Stimulated activated naive CD8-positive, alpha-beta T cell treated with anti-CD3 and anti-CD28 coated beads, Interleukin-15, amount 100 ng/mL, for 72 hours (primary cell): ENCODE measurements around the gene UTP20.

ENCODE experiments used
- ATAC-seq: fragments of 150-1000 bp; cut with Tn5 transposase; 2 replicates; pipeline ENCODE4 v1.10.0; 2021; ENCODE audit warnings: mild to moderate bottlenecking, moderate library complexity
- DNase-seq, 2 donors: peaks; one replicate each; pipeline ENCODE4 v3.0.0; 2021 to 2022
- H3K27ac Mint-ChIP-seq, 2 donors: one replicate each; pipeline ENCODE4 v1.8.0; 2022; ENCODE audit warnings: mild to moderate bottlenecking in 2 of 2, mixed read lengths in 2 of 2, moderate library complexity in 2 of 2
- H3K27me3 Mint-ChIP-seq: one replicate; pipeline ENCODE4 v1.8.0; 2022; ENCODE audit warnings: mixed read lengths
- H3K4me1 Mint-ChIP-seq: one replicate; pipeline ENCODE4 v1.8.0; 2022; ENCODE audit warnings: mild to moderate bottlenecking, mixed read lengths
- H3K4me3 Mint-ChIP-seq, 2 donors: one replicate each; pipeline ENCODE4 v1.8.0; 2022; ENCODE audit warnings: mild to moderate bottlenecking in 2 of 2, mixed read lengths in 2 of 2, moderate library complexity in 1 of 2
- H3K9me3 Mint-ChIP-seq, 2 donors: one replicate each; pipeline ENCODE4 v1.8.0; 2022; ENCODE audit warnings: mixed read lengths in 2 of 2

The UTP20 gene

DNA sequence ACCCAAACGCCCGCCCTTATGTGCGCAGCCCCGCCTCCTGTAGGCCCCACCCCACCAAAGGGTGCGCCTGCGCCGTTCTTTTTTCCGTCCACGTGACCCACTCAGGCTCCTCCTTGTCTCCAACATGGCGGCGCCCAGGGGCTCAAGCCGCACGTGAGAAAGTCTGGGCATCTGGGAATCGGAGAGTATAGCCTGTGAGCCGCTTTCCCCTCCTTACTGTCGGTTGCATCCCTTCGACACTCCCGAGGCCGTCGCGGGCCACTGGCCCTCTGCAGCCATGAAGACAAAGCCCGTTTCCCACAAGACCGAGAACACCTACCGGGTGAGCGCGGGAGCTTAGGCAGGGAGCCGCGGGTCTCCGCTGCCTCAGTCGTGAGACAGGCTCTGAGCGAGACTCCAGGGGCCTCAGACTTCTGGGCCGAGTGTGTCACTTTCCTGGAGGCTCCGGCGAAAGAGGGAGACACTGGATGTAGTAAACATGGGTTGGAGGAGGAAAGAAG lies at the start of gene UTP20:
UTP20 (plus strand) TSS at position 100 of the 500 bp plus-strand sequence; CDS start at position 278, 178 bp downstream.
- peak within 1 kb of the TSS; percentile 89 to 98 for H3K27ac Mint-ChIP-seq
- DNase-seq (peak; percentile 90 to 93), ATAC-seq (peak; percentile 99)
- H3K9me3 Mint-ChIP-seq: no peaks in the 10 kb centered on the region
- peak within 1 kb of the TSS; percentile 92 to 94 for H3K4me3 Mint-ChIP-seq
- H3K4me1 Mint-ChIP-seq: peaks cover 10% of the 10 kb centered on the region
- H3K27me3 Mint-ChIP-seq: peaks cover 21% of the 10 kb centered on the region

DNA sequence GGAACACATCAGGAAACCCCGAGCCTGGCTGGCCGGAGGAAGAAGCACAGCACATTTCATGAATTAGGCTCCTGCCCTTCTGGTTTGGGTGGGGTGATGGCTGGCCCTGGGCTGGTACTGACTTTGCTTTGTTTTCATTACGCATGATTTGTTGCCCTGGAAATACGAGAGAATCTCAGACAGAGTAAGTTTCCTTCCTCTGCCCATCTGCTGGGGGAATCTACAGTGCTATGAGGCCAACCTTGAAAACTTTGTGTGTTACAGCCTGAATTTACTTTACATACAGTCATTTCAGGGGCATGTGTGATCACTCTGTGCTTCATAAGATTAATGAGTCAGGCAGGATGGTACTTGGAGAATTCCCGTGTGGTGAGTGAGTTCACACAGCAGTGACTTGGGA lies 49.4 kb upstream of the UTP20 start:
- Mint-ChIP-seq H3K4me1 (no peaks in the 10 kb centered on the region), H3K27me3 (peaks cover 11% of the 10 kb centered on the region), H3K9me3 (no peaks in the 10 kb centered on the region), H3K27ac (no peak overlapping the region), H3K4me3 (no peak overlapping the region)
- ATAC-seq (no peak), DNase-seq (no peak)

DNA sequence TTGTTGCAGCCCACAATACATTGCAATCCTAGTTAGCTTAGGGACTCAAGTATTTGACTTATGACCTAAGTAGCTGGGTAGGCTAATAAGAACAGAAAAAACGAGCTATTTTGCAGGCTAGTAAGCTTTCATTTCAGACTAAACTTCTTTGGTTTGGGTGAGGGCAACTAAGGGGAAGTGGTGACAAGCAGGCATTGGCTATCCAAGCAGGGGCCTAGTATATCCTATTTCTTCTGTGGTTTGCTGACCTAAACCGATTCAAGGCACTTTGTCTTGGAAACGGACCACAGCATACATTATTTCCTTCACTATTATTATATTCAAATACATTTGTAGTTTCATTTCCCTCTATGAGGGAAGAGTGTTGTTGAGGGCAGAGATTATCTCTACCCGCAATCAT lies 48.3 kb upstream of the UTP20 start:
- peaks cover 8% of the 10 kb centered on the region for H3K27me3 Mint-ChIP-seq
- H3K9me3 Mint-ChIP-seq: no peaks in the 10 kb centered on the region
- H3K4me3 Mint-ChIP-seq: no peak overlapping the region
- ATAC-seq (no peak), DNase-seq (no peak)
- no peaks in the 10 kb centered on the region for H3K4me1 Mint-ChIP-seq
- no peak overlapping the region for H3K27ac Mint-ChIP-seq

DNA sequence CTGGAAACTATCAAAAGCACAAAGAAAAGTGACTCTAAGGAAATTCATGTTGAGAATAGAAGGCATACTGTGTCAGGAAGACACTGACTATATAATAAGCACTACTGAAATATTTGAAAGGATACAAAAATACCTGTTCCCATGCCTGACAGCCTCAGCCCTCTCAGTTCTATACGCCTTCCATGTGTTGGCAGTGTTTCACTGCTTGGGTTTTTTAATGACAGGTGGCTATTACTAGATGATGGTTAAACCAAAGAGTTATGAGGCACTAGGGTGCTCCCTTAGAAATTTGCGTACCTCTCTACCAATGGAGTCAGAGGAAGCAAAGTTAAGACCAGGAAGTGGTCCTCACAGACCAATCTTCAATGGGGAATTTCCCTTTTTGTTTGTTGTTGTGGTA lies 44.2 kb upstream of the UTP20 start:
- no peak for DNase-seq
- no peak overlapping the region for H3K27ac Mint-ChIP-seq
- no peak for ATAC-seq
- H3K4me3 Mint-ChIP-seq: no peak overlapping the region
- H3K9me3 Mint-ChIP-seq: peaks cover 0 to 7% of the 10 kb centered on the region in 2 donors
- H3K27me3 Mint-ChIP-seq: peaks cover 8% of the 10 kb centered on the region
- no peaks in the 10 kb centered on the region for H3K4me1 Mint-ChIP-seq

DNA sequence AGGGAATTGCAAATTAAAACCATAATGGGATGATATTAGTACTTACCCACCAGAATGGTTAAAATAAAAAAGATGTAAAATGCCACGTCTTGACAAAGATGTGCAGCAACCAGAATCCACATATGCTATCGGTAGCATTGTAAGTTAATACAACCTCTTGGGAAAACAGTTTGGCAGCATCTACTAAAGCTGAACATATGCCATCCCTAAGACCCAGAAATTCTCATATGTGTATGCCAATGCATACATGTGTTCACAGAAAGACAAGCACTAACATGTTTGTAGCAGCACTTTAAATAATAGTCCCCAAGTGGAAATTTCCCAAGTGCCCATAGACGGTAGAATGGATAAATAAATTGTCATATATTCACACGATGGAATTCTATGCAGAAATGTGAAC lies 41.6 kb upstream of the UTP20 start:
- Mint-ChIP-seq H3K27me3 (peaks cover 8% of the 10 kb centered on the region), H3K27ac (no peak overlapping the region), H3K9me3 (peaks cover 0 to 7% of the 10 kb centered on the region in 2 donors), H3K4me3 (no peak overlapping the region), H3K4me1 (no peaks in the 10 kb centered on the region)
- no peak for ATAC-seq
- DNase-seq: no peak

DNA sequence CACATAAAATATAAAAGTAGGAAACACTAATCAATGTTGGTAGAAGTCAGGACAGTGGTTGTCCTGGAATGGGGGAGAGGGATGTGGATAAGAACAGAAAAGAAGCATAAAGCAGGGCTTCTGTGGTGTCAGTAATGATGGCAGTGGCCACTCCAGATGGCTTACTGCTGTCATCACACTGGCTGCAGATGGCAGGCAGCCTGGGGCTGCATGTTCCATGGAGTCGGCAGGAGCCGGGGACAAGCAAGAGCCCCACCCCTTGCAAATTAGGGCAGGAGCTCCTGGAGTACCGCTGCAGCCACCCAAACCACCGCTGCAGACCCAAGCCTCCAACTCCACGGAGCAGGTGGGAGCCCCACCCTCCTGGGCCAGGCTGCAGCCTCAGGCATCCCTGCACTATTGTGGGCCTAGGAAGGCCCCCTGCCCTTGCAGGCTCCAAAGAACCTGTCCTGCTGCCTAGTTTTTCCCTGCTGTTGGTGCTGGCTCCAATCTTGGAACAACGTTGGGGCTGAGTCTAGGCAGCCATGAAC lies 41.0 kb upstream of the UTP20 start:
- DNase-seq (no peak), ATAC-seq (no peak)
- Mint-ChIP-seq H3K27ac (no peak overlapping the region), H3K4me3 (no peak overlapping the region), H3K27me3 (peaks cover 8% of the 10 kb centered on the region), H3K9me3 (peaks cover 0 to 7% of the 10 kb centered on the region in 2 donors), H3K4me1 (no peaks in the 10 kb centered on the region)

DNA sequence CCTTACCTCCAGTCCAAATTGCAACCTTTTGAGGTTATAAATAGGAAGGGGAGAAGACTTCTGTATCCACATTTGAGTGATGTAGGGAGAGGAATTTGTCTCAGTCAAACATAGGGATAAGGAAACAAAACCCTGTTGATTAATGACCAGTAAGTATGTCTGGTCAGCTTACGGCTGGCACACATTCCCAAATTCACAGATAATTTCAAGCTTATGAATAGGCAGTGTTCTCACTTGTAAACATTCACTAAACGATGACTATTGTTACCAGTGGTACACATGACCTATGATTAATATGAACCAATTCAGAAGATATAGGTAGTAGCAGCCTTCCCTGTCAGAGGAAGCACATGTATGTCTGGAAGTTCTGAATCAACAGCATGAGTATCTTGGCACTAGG lies 36.8 kb upstream of the UTP20 start:
- peaks cover 8% of the 10 kb centered on the region for H3K27me3 Mint-ChIP-seq
- no peak overlapping the region for H3K4me3 Mint-ChIP-seq
- ATAC-seq (no peak), DNase-seq (no peak)
- no peaks in the 10 kb centered on the region for H3K4me1 Mint-ChIP-seq
- no peak overlapping the region for H3K27ac Mint-ChIP-seq
- H3K9me3 Mint-ChIP-seq: peaks cover 0 to 7% of the 10 kb centered on the region in 2 donors

DNA sequence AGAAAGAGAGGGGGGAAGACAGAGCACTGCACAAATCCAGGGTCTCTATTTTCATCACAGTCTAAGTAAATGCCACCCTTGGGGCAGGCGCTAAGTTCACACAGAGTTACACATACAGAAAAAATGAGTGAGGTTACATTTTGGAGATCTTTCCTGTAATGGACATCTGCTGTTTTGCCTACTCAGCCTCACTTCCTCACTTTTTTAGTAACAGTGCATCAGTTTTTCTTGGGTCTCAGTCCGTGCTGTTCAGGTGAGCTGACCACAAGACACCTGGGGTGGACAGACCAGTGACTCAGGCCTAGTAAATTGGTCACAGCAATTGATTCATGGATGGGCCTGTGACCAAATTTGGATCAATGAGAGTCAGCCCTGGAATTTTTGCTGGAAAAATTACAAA lies 36.3 kb upstream of the UTP20 start:
- Mint-ChIP-seq H3K9me3 (peaks cover 0 to 3% of the 10 kb centered on the region in 2 donors), H3K27ac (no peak overlapping the region), H3K27me3 (peaks cover 4% of the 10 kb centered on the region), H3K4me3 (no peak overlapping the region), H3K4me1 (no peaks in the 10 kb centered on the region)
- no peak for DNase-seq
- ATAC-seq: no peak

DNA sequence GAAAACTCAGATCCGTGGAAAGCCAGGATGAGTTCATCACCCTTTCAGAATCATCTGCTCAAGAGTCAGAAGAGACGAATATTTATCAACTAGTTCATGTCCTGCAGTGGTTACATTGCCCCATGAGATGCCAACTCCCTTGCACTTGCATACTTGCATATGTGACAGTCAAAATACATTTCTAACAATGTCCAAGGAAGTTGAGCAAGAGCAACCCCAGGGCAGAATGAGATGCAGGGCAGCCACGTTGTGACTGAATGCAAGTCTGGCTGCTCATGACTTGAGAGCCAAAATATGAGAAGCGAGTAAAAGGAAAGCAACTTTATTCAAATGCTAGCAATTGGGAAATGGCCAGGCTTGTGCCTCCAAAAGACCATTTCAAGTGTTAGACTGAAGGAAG lies 23.6 kb upstream of the UTP20 start:
- Mint-ChIP-seq H3K27me3 (peaks cover 14% of the 10 kb centered on the region), H3K4me3 (no peak overlapping the region), H3K4me1 (no peaks in the 10 kb centered on the region), H3K27ac (no peak overlapping the region), H3K9me3 (no peaks in the 10 kb centered on the region)
- DNase-seq (no peak), ATAC-seq (no peak)

DNA sequence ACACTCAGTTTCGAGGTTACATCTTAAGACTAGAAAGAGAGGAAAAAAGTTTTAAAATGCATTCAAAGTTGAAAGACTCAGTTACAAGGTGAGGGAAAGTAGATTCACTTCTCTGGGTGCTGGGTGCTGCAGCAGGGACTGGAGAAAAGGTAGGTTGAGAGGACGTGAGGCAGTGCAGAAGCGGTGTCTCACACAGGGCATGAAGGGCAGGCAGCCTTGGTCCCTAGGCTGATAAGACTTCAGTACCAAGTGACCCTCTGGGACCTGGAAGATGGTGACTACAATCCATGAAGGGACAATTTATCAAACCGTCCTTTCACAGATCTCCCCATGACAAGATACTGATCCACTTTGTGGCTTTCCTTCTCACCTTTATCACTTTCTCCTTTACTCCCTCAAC lies 22.5 kb upstream of the UTP20 start:
- H3K27ac Mint-ChIP-seq: no peak overlapping the region
- H3K4me3 Mint-ChIP-seq: no peak overlapping the region
- H3K4me1 Mint-ChIP-seq: no peaks in the 10 kb centered on the region
- peaks cover 12% of the 10 kb centered on the region for H3K27me3 Mint-ChIP-seq
- no peaks in the 10 kb centered on the region for H3K9me3 Mint-ChIP-seq
- ATAC-seq (no peak), DNase-seq (no peak)

DNA sequence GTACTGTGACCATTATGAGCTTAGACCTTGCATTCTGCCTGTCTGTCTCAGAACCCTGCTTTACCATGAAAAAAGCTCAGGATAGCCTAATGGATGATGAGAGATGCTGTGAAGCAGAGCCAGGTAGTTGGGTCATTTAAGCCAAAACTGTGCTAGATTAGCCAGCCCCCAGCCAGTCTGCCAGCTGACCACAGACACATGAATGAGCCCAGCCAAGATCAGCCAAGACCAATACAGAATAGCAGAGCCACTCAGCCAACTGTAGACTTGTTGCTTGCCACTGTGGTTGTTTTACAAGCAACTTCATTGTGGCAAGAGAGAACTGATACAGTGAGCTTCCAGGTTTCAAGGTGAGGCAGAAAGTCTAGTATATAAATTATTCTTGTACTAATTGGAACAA lies 12.8 kb upstream of the UTP20 start:
- DNase-seq (no peak), ATAC-seq (no peak)
- Mint-ChIP-seq H3K27me3 (peaks cover 43% of the 10 kb centered on the region), H3K27ac (no peak overlapping the region), H3K4me3 (no peak overlapping the region), H3K9me3 (no peaks in the 10 kb centered on the region), H3K4me1 (no peaks in the 10 kb centered on the region)

DNA sequence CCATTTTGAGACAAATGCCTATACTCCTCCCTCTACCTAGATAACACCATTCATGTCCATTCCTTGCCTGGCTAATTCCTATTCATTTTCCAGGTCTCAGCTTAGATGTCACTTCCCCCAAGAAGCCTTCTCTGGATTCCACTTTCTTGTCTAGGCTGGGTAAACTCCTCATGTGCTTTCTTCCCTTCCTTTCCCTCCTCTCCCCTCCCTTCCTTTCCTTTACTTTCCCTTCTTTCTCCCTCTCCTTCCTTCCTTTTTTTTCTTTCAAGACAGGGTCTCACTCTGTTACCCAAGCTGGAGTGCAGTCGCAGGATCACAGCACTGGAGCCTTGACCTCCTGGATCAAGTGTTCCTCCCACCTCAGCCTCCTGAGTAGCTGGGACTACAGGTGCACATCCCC lies 3.5 kb upstream of the UTP20 start:
- peaks cover 6% of the 10 kb centered on the region for H3K4me1 Mint-ChIP-seq
- ATAC-seq (no peak), DNase-seq (no peak)
- peaks cover 30% of the 10 kb centered on the region for H3K27me3 Mint-ChIP-seq
- no peaks in the 10 kb centered on the region for H3K9me3 Mint-ChIP-seq
- H3K4me3 Mint-ChIP-seq: no peak overlapping the region
- H3K27ac Mint-ChIP-seq: no peak overlapping the region

DNA sequence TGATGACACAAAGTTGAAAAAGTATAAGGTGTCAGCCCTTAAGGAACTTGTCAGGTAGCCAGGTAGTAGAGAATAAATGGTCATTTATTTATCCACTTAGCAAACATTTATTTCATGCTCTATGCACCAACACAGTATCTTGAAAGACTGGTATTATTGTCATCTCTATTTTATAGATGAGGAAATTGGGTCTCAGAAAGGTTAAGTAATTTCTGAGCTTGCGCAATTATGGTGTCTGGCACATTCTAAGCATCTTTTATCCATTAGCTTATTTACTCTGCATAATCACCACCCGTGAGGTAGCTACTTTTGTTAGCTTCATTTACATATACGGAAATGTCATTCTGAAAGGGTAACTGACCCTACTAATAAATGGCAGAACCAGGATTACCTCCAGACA lies 2.5 kb upstream of the UTP20 start:
- Mint-ChIP-seq H3K27ac (no peak overlapping the region), H3K4me1 (peaks cover 14% of the 10 kb centered on the region), H3K9me3 (no peaks in the 10 kb centered on the region), H3K4me3 (no peak overlapping the region), H3K27me3 (peaks cover 21% of the 10 kb centered on the region)
- ATAC-seq (no peak), DNase-seq (no peak)

DNA sequence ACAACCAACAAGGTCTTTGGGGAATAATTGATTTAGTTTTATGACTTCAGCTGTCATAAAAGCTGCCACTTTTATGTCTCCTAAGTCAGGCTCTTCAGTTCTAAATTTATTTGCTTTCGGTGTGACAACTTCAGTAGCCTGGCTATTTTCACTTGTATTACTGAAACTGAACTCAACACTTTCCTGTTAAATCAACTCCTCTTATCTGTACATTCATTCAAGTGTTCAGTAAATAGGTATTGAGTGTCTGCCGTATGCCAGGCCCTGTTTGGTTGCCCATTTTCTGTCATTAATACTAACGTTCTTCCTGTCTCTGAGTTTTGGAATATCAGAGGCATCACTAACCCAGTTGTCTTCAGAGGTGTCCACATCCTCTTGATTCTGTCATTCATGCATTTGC lies 7.5 kb downstream of the UTP20 start:
- no peak for ATAC-seq
- peaks cover 3% of the 10 kb centered on the region for H3K4me1 Mint-ChIP-seq
- no peaks in the 10 kb centered on the region for H3K9me3 Mint-ChIP-seq
- H3K4me3 Mint-ChIP-seq: no peak overlapping the region
- H3K27me3 Mint-ChIP-seq: no peaks in the 10 kb centered on the region
- H3K27ac Mint-ChIP-seq: peak overlapping the region in 1 of 2 donors; percentile 1
- no peak for DNase-seq

DNA sequence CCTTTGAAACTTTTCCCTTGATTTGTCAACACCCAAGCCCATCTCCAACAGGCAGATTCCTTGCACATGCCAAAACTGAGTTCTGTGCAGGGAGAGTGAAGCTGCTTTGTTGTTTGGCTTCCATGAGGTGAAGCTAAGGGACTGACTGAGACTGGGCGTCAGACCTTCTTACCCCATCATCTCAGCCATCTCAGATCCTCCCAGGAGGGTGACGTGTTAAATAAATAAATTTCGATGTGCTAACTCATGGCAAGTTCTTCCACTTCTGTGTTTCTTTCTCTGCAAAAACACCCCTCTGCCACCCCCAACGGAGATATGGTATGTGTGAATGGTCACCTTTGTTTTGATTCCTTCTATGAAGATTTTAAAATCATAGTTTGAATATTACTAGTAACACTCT lies 17.8 kb downstream of the UTP20 start:
- Mint-ChIP-seq H3K4me1 (no peaks in the 10 kb centered on the region), H3K27me3 (no peaks in the 10 kb centered on the region), H3K9me3 (no peaks in the 10 kb centered on the region), H3K4me3 (no peak overlapping the region), H3K27ac (no peak overlapping the region)
- no peak for DNase-seq
- no peak for ATAC-seq

DNA sequence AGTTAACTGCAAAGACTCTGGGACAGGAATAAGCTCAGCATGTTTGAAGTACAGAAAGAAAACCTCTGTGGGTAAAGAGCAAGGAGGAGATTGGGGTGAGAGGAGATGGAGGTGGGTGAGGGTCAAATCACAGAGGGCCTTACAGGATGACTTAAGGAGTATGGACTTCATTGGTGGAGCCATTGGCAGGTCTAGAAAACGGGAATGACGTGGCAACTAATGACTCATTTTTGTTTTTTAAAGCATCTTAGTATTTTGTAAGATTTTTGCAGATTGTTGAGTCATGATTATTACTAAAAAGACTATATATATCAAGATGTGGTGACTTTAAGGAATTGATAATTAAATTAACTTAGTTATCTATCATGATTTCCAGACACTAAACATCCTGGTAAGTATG lies 18.5 kb downstream of the UTP20 start:
- no peaks in the 10 kb centered on the region for H3K4me1 Mint-ChIP-seq
- DNase-seq (no peak), ATAC-seq (no peak)
- H3K9me3 Mint-ChIP-seq: no peaks in the 10 kb centered on the region
- H3K27me3 Mint-ChIP-seq: no peaks in the 10 kb centered on the region
- H3K27ac Mint-ChIP-seq: no peak overlapping the region
- no peak overlapping the region for H3K4me3 Mint-ChIP-seq

DNA sequence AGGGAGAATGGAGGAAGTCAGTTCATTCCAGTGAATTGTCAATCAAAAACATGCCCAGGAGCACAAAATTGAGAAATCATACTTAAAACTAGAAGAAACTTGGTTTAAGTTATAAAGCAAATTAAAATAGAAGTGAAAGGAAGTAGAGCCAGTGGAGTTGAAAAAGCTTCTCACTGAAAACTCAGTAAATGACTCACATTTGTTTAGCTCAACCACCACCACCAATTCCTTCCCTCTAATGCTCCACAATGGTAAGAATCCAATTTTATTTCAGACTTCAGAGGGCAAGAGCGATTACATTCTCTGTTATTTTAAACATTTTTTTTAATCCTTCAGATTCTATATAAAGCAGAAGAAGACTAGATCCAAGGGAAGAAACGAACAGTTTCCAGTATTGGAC lies 19.4 kb downstream of the UTP20 start:
- Mint-ChIP-seq H3K4me1 (no peaks in the 10 kb centered on the region), H3K27ac (peak overlapping the region in 1 of 2 donors; percentile 42), H3K27me3 (no peaks in the 10 kb centered on the region), H3K9me3 (no peaks in the 10 kb centered on the region), H3K4me3 (no peak overlapping the region)
- DNase-seq (no peak), ATAC-seq (no peak)
